ACHN (cell line): ENCODE data around the gene ATP10A.
"Not testable (repeated sequence)": the region's sequence is repeated elsewhere in the genome, so short reads cannot be mapped to it uniquely, and the experiment has no call there.

Experiments used
- DNase-seq: peaks from one replicate; pipeline ENCODE4 v3.0.0-alpha.2; 2015
- in situ Hi-C: cut with HindIII; loops from 2 replicates; pipeline ENCODE4 v1.10.0; 2017; ENCODE audit warnings: low sequenced_read_pairs, low pct_ligation_motif_present, low pct_unique_long_range_greater_than_20kb

ATP10A gene

DNA sequence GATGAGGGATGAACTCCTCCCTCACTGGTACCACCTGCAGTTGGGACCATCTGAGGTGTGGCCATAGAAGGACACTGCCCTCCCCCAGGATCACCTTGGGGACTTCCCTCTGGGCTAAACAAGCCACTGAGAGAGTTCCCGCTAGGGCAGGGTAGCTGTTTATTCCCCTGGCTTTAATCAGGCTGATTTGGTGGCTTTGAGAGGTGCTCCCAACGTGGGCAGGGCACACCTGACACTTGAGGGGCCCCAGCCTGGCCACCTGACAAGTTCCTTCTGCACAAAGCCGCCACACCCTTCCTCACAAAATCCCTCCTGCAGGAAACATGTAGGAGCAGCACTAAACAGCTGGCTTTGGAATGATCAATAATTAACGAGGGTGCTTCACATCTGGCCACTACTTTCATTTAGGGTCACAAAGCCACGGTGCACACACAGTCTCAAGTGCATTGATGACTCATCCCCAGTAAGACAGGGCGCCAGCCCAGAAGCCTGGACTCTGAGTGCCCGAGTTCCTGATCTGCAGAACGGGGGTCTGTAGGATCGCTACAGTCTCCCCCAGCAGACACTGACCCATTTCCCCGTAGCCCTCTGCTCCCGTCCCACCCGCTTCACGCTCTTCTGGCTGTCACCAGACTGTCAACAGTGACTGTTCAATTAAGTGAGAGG, 75.1 kb downstream of the ATP10A start:
- in situ Hi-C loops: loop anchor here (25.0 kb wide), 1 partner anchor 99 kb away; no protein-coding TSS in a partner anchor
- DNase-seq: peak; percentile 56

- DNase-seq: no peak
- in situ Hi-C loops: loop anchor here (25.0 kb wide), 1 partner anchor 100 kb away; no protein-coding TSS in a partner anchor
Measured at GRCh38 chr15:25787381-25787780, 75.7 kb downstream of the ATP10A start.

DNA sequence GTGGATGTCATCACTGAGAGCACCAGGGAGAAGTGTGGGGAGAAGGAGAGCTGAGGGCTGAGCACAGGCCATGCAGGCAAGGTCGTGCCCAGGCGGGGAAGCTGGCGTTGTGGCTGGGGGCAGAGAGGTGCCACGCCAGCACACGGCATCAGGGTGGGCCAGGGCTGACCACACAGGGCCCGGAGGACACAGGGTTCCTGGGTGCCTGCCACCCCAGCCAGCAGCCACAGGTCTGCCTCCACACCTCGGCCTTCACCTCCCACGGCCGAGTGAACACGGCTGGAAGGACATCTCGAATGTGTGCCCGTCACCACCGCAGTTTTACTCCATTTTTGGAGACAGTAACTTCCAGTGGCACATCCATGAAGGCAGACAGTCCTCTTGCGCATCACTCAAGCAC, 77.1 kb downstream of the ATP10A start:
- DNase-seq: no peak
- in situ Hi-C loops: loop anchor here (25.0 kb wide), 1 partner anchor 101 kb away; no protein-coding TSS in a partner anchor

DNA sequence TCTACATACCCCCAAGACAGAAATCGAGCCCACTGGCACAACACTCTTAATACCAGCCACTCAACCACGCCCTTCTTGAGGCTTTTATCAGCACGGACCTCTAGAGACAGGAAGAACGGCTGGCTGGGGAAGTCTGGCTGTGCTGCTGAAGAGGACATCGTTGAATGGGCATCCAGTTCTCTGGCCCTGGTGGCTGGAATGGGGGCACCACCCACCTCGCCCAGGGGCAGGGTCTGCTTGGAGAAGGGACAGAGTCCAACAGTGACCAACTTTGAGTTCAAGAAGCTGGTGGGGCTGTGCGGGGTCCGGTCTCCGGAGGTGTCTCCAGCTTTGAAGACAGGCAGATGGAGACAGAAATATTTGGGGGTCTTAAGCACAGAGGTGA, 77.5 kb downstream of the ATP10A start:
- in situ Hi-C loops: loop anchor here (25.0 kb wide), 1 partner anchor 102 kb away; no protein-coding TSS in a partner anchor
- DNase-seq: no peak

DNA sequence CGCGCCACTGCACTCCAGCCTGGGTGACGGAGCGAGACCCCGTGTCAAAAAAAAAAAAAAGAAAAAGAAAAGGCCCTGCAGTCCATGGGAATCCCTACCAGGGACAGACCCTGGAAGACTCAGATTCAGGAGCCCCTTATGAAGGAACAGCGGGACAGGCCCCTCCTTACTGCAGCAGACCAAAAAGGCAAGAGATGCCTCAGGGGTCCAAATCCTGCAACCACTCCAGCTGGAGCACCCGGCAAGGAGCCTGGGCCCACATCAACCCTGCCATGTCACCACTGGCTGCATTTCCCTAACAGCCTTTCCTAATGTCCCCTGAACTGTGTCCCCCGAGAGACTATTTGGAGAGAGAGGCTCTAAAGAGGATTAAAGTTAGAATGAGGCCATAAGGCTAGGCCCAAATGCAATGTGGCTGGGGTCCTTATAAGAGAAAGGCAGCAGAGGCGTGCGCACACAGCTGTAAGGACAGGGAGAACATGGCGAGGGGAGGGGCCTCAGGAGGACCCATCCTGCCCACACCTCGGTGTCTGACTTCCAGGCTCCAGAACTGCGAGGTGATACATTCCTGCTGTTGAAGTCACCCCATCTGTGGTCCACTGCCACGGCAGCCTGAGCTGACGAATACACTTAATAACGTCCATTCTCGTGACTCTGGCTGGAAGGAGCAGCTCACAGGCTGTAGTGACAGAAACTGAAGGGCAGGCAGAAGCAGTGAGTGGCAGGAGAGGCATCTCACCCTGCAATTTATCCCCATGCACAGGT, 78.1 kb downstream of the ATP10A start:
- in situ Hi-C loops: loop anchor here (25.0 kb wide), 1 partner anchor 102 kb away; no protein-coding TSS in a partner anchor
- DNase-seq: no peak

- in situ Hi-C loops: loop anchor here (25.0 kb wide), 1 partner anchor 103 kb away; no protein-coding TSS in a partner anchor
- peak; percentile 19 for DNase-seq
Measured at GRCh38 chr15:25783607-25784540, 79.3 kb downstream of the ATP10A start.

GRCh38 chr15:25783134-25783533, 80.0 kb downstream of the ATP10A start:
- in situ Hi-C loops: loop anchor here (25.0 kb wide), 1 partner anchor 104 kb away; no protein-coding TSS in a partner anchor
- DNase-seq: no peak

DNA sequence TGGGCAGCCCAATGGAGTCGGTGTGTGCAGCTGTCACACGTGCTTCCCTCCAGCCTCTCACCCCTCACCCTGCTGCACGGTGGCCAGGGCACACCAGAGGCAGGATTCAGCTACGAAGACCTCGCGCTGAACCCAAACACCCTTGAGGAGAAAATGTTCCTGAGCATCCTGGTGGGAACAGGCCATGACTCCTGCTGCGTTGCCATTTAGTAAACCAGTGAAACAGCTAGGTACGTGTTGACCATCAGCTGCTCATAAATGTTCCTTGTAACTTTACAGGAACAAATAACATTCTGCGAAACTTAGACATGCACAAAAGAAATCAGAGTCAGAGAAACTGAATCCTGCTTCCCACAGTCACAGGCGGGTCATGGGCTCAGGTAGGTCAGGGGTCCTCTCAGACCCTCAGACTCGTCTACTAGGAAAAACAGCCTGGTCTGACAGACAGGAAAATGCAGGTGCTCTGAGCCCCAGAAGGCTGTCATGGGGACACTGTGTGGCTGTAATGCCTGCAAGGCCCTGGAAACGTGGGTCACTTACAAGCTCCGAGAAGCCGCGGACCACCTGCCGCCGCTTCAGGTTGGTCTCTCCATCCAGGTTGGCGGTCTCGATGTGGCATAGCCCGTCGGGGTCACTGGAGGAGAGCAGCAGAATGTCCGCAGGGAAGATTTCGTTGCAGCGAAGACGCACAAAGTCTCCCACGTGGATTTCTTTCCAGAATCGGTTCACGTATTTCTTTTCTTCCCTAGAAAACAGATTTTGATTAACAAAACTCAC, 82.5 kb downstream of the ATP10A start:
- in situ Hi-C loops: loop anchor here (25.0 kb wide), 1 partner anchor 107 kb away; no protein-coding TSS in a partner anchor
- DNase-seq: no peak

DNA sequence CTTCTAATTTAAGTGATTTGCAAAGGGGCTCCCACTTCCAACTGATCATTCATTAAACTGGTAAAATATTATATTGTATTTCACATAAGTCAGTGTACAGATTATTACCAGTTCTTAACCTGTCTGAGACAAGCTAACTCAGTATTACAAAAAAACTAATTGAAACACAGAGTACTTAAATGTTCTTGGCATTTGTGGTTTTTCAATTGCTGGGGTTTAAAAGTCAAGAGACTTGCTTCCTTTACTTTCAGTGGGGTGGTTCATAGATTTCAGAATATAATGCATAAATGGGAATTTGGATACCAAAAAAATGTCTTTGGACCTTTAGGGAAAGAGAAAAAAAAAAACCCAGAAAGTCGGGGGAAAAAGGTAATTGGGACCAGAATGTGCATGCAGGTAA, 85.0 kb downstream of the ATP10A start:
- DNase-seq: no peak
- in situ Hi-C loops: loop anchor here (25.0 kb wide), 1 partner anchor 109 kb away; no protein-coding TSS in a partner anchor

DNA sequence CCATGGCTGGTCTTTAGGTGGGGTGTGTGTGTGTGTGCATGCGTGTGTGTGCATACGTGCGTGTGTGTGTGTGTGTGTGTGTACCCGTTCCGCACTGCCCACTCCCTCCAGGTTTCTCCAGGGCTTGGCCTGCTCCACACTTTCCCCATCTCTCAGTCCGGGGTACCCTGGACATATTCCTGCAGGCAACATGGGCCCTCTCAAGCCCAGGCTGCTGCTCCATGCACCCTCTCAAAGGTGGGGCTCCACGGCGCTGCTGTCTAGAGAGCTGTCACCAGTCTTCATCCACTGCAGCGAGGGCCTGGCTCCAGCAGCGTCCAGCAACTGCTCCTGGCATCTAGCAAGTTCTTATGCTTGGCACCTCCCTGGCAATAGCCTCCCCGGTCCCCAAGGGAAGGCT, 86.1 kb downstream of the ATP10A start:
- in situ Hi-C loops: loop anchor here (25.0 kb wide), 1 partner anchor 110 kb away; no protein-coding TSS in a partner anchor
- no peak for DNase-seq

DNA sequence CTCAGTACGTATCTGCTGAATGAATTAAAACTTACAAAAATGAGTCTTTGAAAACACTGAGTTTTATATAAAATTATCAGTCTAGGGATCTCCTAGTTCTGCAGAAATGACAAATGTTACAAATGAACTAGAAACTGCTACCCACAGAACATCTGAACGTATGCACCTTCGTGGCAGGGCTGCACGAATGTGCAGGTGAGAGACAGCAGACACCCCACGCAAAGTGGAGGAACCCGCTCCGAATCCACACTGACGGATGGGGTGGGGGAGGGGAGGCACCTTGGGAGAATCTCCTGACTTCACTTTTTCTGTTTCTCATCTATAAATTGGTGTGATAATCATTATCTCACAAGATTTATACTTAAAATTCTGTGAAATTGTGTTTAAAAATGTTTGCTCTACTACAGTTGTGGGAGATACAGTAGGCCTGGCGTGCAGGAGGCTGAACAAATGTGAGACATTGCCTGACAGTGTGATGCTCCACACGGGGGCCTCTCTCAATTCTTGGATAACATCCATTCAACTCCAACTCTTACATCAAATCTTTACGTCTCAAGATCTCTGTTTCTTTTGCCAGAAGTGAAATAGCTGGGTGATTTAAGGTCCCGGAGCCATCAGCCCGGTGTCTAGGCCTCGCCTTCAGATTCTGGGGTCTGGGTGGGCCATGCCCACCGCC, 86.9 kb downstream of the ATP10A start:
- in situ Hi-C loops: loop anchor here (25.0 kb wide), 1 partner anchor 111 kb away; no protein-coding TSS in a partner anchor
- DNase-seq: no peak

DNA sequence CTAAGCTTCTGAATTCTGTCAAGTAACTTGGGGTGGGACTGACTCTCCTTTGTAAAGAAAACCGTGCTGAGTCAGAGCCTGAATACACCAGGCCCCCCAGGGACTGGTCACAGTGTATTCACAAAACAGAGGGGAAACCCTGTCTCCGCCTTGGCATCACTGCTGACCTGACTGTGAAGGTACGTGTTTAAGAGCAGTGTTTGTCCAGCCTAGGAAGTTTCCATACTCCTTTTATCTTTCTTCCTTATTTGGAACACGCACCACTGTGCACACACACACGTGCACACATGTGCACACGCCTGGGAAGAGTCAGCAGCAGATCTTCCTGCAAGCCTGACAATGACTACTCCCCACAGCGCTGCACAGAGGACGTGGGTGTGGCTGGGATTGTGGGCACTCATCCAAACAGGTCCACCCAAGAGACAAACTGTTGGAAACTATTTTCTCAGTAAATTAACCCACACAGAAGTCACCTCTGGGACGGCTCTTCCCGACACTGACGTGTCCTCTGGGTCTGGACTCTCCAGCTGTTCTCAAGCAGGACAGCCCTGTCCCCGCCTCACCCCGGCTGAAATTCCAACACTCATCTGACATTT, 87.7 kb downstream of the ATP10A start:
- peak; percentile 38 for DNase-seq

DNA sequence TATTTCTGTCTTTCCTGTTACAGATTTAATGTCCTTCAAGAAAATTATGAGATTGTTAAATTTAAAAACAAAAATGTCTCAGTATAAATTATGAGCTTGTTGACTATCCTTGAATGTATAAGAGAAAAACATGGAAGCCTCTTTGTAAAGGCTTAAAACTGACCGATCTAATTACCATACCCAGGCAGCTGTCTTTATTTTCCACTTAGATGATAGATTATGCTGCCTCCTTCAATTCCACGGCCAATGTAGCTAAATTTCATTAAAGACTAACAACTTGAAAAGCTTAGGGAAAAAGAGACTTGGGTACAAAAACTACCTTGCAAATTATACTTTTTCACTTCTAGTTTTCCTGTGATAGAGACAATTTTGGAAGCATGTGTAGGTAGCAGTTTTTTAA, 88.3 kb downstream of the ATP10A start:
- in situ Hi-C loops: loop anchor here (25.0 kb wide), 1 partner anchor 112 kb away; no protein-coding TSS in a partner anchor
- no peak for DNase-seq

More for the DNA sequence above, 87.7 kb downstream of the ATP10A start:
- in situ Hi-C loops: loop anchor here (25.0 kb wide), 1 partner anchor 112 kb away; no protein-coding TSS in a partner anchor

DNA sequence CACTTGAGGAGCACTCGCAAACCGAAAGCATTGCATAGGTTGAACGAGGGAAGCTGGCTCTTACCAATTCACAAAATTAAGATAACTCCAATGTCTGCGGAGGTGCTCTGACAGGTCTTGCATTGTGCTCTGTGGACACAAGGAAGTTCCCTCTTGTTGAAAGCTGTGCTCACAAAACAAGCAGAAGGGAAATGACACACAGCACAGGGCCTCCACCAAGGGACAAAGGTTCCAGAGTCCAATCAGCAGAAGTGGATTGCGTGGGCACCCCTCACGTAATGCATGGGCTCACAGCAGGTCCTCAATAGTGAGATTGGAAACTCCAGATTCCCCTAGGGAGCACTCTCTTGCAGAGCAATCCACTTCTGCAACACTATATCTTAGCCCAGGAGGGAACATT, 89.9 kb downstream of the ATP10A start:
- no peak for DNase-seq
- in situ Hi-C loops: no loop called here

GRCh38 chr15:25772500-25772899, 90.6 kb downstream of the ATP10A start:
- no peak for DNase-seq
- in situ Hi-C loops: no loop called here

DNA sequence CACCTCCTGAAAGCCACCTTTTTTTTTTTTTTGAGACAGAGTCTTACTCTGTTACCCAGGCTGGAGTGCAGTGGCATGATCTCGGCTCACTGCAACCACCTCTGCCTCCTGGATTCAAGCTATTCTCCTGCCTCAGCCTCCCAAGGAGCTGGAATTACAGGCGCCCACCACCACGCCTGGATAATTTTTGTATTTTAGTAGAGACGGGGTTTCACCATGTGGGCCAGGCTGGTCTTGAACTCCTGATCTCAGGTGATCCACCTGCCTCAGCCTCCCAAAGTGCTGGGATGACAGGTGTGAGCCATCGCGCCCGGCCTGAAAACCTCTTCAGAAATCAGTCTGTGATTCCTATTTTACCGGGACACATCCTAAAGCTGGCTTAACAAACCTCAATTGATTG, 91.4 kb downstream of the ATP10A start:
- DNase-seq, in situ Hi-C loops: not testable (repeated sequence)

DNA sequence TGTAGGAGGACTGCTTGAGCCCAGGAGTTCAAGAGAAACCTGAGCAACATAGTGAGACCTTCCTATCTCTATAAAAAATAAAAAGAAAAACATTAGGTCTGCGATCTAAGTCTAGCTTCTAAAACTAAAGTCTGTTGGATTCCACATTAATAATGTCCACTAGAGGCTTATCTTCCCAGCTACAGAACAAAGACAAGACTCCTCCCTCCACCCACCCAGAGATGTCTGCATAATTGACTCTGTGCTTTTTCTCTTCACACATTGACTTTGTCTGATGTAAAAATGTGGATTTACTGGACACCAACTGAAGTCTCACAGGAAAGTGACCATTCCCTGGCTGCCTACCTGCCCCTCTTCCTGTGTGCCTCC, 91.8 kb downstream of the ATP10A start:
- no peak for DNase-seq

More for the DNA sequence above, 91.8 kb downstream of the ATP10A start:
- in situ Hi-C loops: no loop called here
